HG03378 (cell line): ENCODE results near the gene ARID1B.

Source experiments
- ATAC-seq: cut with Tn5 transposase; IDR thresholded peaks from one replicate; pipeline ENCODE4 v1.9.1; 2021; ENCODE audit warnings: mild to moderate bottlenecking, moderate library complexity; ENCODE audit not compliant: unreplicated experiment

ARID1B gene

GRCh38 chr6:156776840-156777576, at the start of gene ARID1B:
TSS of gene ARID1B (plus strand) at chr6:156777378. CDS start at chr6:156777681, 303 bp downstream.
- ATAC-seq = peak; percentile 40

GRCh38 chr6:156727715-156728385, 49.3 kb upstream of the ARID1B start:
- ATAC-seq = peak; percentile 44

DNA sequence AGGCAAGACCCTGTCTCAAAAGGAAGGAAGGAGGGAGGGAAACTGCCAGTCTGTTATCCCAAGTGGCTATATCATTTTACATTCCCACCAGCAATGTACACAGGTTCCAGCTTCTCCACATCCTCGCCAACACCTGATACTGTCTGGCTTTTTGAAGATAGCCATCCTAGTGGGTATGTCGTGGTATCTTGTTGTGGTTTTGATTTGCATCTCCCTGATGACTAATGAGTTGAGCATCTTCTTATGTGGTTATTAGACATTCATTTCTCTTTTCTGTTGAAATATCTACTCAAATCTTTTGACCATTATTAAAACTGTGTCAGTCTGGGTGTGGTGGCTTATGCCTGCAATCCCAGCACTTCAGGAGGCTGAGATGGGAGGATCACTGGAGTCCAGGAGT, 47.9 kb upstream of the ARID1B start:
- ATAC-seq = peak; percentile 69

DNA sequence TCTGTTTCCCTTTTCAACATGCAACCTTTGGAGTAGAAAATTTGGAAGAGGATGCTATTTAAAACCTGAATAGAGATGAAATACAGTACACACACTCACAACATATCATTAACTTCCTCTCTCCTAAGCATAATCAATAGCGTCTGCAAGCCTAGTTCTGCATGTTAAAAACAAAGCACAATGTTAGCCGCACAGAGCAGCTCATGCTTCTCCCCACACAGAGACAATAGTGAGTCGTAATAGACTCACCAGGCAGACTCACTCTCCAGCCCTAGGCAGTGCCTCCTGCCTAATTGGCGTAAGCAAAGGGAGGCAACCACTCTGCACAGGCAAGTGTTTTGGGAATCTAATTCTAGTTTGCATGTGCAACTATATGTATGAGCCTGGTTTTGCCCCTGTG, 45.8 kb upstream of the ARID1B start:
- ATAC-seq = no peak

GRCh38 chr6:156735751-156736150, 41.4 kb upstream of the ARID1B start:
- no peak for ATAC-seq

DNA sequence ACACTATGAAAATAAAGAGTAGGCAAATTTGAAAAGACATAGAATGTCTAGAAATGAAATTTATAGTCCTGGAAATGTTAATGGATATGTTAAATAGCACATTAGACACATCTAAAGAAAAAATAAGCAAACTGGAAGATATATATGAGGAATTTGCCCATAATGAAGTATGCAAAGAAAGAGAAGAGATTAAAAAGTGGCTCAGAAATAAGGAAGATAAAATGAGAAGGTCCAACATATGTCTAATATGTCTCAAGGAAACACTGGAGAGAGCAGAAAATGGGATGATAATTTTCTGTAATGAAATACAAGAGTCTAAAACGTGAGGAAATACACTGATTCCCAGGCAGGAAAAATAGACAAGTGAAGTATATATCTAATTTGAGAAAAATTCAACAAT, 36.6 kb upstream of the ARID1B start:
- no peak for ATAC-seq

GRCh38 chr6:156741287-156742073, 35.7 kb upstream of the ARID1B start:
- no peak for ATAC-seq

GRCh38 chr6:156747715-156748114, 29.5 kb upstream of the ARID1B start:
- ATAC-seq = no peak

DNA sequence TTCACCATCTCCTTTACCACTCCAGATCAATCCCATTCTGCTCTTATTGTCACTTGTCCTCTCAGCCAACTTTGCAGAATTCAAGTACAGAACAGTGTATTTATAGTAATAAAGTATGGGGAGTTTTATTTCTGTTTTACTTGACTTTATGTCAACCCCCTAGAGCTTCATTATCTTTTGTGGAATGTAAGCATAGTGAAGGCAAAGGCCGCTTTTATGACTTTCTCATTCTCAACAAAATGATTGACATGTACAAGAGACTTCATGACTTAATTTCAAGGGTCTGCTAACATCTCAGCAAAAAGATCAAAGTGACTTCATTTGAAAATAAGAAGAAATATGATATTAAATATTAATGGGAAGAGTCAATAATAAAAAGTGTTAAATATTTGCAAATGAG, 28.7 kb upstream of the ARID1B start:
- no peak for ATAC-seq

- ATAC-seq = peak; percentile 70
These were observed 24.4 kb upstream of the ARID1B start for GRCh38 chr6:156752666-156753301.

DNA sequence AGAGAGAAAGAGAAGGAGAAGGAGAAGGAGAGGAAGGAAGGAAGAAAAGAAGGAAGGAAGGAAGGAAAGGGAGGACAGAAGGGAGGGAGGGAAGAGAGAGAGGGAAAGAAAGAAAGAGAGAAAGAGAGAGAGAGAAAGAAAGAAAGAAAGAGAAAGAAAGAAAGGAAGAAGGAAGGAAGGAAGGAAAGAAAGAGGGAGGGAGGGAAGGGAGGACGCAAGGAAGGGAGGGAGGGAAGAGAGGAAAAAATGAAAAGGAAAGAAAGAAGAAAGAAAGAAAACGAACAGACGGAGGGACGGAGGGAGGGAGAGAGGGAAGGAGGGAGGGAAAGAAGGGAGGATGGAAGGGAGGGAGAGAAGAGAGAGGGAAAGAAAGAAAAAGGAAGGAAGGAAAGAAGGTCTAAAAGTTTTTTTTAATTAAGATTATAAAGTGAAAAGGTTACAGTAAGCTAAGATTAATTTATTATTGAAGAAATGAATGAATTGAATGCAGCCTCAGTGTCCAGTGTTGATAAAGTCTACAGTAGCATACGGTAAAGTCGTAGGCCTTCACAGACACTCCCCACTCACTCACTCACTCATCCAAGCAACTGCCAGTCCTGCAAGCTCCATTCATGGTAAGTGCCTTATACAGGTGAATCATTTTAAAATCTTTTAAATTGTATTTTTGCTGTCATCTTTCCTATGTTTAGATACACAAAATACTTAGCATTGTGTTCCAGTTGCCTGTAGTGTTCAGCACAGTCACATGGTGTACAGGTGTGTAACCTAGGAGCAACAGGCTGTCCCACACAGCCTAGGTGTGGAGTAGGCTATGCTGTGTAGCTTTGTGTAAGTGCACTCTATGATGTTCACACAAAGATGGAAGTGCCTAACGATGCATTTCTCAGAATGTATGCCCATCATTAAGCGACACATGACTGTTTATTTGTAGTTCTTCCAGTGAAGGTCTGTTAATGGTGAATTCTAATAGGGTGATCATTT, 20.3 kb upstream of the ARID1B start:
- no peak for ATAC-seq

- no peak for ATAC-seq
These were observed 19.3 kb upstream of the ARID1B start for GRCh38 chr6:156757849-156758248.

- ATAC-seq = no peak
These were observed 16.8 kb upstream of the ARID1B start for GRCh38 chr6:156760377-156760776.

GRCh38 chr6:156762547-156762946, 14.6 kb upstream of the ARID1B start:
- no peak for ATAC-seq

DNA sequence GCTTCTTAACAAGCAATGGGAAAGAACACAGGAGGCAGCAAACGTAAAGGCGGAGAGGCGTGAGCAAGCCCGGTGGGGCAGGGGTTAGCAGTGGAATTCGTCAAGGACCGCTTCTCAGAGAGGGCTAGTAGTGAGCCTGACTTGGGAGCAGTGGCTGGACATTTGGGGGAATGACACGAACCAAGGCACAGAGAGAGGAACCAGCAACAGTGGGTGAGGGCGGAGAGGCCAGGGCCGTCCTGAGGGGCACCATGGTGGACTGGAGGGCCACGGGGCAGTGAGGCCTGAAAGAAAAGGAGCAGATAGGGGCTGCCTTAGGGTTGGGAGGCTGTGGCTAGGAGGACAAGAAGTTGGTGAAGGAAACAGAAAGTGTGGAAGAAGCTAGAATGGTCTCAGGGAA, 12.1 kb upstream of the ARID1B start:
- ATAC-seq = no peak

- ATAC-seq = peak; percentile 92
These were observed 9.3 kb upstream of the ARID1B start for GRCh38 chr6:156767603-156768467.

- no peak for ATAC-seq
These were observed 6.1 kb upstream of the ARID1B start for GRCh38 chr6:156771047-156771446.

DNA sequence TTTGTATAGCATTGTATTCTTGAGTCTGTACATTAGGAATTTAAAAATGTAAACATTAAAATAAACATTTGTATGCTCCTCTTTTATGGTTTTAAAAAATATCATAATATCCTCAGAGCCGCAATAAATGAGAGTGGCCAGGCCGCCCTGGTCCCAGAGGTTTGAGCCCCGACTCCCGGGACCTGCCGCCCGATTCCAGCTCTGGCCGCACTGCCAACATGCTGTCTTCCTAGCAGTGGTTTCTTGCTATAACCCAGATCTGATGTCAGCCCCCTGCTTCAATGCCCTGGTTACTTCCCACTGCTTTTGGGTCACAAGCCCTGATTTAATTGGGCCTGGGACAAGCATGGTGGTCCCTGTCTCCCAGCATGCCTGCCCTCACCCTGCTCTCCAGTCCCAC, 5.4 kb upstream of the ARID1B start:
- ATAC-seq = no peak

DNA sequence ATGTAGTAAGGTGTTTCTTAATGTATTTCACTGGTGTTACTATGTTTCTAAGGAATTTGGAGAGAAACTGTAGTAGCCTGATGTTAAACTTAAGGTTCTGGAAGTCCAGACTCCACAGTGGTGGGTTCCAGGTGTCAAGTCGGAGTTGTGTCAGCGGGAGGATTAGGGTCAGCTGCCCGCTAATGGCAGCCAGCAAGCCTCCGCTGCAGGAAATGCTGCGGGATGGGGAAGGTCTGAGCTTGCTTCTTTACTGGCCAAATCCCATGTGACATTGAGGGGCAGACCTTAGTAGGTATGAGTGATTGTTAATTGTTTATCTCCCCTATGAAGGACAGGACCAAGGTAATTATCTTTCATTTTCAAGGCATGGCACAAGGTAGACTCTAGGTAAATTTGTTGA, 3.7 kb upstream of the ARID1B start:
- ATAC-seq = no peak
